GF-D8 (cell line): Measurements from ENCODE around the gene CRIM1.

Experiments
- DNase-seq: peaks from one replicate; lab custom pipeline; 2025; lab: John Stamatoyannopoulos, UW

The CRIM1 gene

DNA sequence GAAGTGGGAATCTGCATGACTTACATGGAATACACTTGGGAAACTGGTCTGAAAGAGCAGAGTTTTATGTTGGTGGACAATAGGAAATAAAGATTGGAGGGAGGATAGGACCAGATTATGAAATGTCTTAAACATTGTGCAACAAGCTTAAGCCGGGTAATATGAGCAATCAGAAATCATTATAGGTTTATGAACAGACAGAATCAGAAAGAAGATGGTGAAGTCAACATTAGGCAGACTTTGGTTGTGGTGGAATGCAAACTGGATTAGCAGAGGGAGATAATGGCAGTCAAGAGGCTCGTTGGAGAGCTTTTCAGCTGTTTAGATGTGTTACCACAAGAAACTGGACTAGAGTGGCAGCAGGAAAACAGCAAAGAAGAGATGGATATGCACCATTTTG is 43.5 kb downstream of the CRIM1 start:
- DNase-seq, result no peak

DNA sequence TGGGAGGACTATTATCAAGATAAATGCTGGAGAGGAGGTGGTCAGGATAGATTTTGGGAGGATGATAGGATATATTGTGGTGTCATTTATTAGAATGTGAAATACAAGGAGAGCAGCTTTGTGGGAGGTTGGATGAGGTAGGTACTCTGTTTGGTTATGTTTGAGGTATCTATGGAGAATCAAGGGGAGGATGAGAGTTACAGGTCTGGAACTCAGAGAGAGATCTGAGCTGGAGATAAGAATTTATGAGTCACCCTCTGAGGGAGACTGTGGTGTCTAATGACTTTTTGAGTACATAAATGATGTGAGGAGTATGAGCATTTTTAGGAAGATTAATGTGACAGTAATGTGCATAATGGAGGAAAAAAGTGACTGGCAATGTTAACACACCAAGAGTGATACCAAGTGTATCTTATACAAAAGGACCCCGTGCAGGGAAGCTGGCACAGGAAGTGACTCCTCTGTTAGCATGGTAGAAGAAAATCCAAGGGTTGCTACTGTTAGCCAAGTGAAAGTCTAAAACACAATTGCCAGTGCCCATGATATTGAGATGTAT is 48.2 kb downstream of the CRIM1 start:
- no peak for DNase-seq

GRCh38 chr2:36404318-36404717 is 48.7 kb downstream of the CRIM1 start:
- DNase-seq, result no peak

- DNase-seq, result no peak
Measured at GRCh38 chr2:36404754-36405153, 49.2 kb downstream of the CRIM1 start.

GRCh38 chr2:36405183-36405582 is 49.6 kb downstream of the CRIM1 start:
- DNase-seq, result no peak

GRCh38 chr2:36406296-36406695 is 50.7 kb downstream of the CRIM1 start:
- no peak for DNase-seq

- no peak for DNase-seq
Measured at GRCh38 chr2:36407413-36407812, 51.8 kb downstream of the CRIM1 start.

DNA sequence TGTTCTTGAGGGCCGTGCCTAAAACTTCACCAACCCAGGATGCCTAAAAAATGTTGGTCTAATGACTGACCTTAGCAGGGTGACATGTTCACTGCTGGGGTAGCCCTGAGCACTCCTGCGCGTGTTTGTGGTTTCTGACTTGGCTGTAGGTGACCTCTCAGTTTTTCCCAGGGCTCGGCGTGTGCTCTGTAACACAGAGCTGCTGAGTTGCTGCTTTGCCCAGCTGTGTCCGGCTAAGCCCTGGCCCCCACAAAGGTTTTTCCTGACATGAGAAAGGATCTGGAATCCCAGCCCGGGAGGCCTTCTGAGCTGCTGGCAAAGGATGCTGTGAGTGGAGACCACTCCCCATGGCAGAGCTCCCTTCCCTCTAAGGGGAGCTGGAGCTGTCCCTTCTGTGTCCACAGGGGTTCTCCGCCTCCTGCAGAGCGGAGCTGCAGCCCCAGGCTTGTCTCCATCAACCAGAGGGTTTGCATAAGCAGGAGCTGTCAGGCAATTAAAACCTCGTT is 52.7 kb downstream of the CRIM1 start:
- DNase-seq, result no peak

- DNase-seq, result no peak
Measured at GRCh38 chr2:36409335-36409734, 53.8 kb downstream of the CRIM1 start.

GRCh38 chr2:36409935-36410334 is 54.4 kb downstream of the CRIM1 start:
- DNase-seq, result no peak

GRCh38 chr2:36410681-36411080 is 55.1 kb downstream of the CRIM1 start:
- DNase-seq, result no peak

DNA sequence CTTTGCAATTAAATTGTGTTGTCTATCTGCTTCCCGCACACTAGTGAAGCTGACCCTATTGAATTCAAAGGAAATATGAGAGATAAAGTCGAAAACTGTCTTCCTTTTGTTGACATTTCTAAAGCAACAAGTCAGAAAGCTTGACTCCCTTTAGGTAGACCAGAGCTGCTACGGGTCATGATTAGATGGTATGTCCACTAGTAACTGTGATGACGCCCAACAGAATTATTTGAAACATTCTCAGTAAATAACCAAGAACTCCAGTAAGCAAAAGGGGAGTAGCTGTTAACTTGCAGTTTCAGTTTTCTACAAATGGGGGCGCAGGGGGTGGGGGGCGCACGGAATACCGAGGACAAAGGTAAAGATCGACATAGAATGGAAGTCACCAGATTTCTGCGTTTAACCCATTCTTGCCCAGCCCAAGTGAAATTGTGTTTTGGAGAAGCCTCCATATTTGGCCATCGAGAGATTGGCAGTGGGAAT is 56.4 kb downstream of the CRIM1 start:
- DNase-seq, result no peak

DNA sequence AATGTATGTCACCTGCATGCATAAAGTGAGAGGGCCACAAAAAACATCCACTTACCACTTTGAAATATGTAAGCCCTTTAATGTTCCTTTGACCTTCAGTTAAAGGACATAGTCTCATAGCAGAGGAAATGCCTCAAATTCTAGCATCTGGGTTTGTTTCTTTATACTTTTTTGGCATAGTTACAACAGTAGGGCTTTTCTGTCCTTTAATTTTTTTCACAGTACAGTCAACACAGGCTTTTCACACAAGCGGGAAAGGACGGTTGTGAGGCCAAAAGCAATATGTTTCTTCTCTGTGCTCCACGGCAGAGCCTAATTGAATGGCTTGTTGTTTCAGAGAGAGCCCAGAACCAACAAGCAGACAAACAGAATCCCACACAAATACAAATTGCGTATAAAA is 57.6 kb downstream of the CRIM1 start:
- no peak for DNase-seq

GRCh38 chr2:36414307-36414706 is 58.7 kb downstream of the CRIM1 start:
- DNase-seq, result no peak

GRCh38 chr2:36415381-36416022 is 59.9 kb downstream of the CRIM1 start:
- DNase-seq, result no peak

GRCh38 chr2:36416370-36417165 is 61.0 kb downstream of the CRIM1 start:
- DNase-seq, result no peak

GRCh38 chr2:36420569-36421181 is 65.1 kb downstream of the CRIM1 start:
- DNase-seq, result no peak

DNA sequence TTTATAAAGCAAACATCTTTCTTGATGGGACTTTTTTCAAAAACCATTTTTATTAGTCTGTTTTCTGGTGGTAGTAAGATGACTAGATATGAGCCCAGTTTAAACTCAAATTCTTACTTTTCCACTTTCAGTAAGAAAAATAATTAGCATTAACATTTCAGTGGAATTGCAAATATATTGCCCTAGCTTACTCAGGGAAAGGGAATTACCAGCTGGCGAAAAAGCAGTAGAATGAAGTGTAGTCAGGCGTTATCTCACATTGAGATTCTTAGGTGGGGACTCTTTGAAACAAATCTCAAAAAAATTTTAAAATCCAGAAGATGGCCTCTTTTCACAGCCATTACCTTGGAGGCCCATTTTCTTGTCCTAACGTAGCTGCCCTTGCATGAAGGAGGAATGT is 65.8 kb downstream of the CRIM1 start:
- DNase-seq, result no peak

DNA sequence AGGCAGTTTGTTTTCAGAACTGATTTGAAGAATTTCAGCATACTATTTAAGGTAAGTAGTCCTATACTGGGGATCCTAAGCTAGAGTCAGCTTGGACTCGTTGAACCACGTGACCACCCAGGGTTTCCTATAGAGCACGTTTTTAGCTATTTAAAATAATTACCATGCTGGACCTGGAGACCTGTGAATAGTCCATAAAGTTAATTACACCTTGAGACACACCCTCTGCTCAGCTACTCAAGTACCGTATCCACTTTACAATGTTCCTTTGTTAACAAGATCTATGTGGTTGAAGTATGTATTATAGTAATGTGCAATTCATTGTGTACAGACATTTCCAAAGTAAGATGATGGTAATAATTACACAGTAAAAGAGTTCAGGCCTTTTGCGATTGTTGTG is 67.6 kb downstream of the CRIM1 start:
- no peak for DNase-seq

DNA sequence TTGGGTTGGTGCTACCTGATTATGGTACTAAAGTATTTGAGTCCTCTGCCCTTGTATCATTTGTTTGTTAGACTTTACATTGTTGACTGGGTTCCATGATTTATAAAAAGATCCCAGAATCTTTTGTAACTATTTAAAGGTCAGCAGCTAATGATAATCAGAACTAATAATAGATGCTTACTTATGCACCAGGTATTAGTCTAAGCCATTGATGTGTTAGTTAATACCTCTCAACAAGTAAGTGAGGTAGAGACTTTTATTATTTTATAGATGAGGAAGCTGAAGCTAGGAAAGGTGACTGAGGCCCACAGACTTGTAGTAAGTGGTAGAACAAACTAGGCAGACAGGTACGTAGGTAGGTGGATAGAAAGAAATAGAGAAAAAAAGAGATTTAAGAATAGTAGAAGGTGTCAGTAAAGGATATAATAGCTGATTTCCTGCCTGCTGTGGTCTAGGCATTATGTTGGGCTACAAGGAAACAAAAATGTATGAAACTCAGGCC is 68.1 kb downstream of the CRIM1 start:
- no peak for DNase-seq

DNA sequence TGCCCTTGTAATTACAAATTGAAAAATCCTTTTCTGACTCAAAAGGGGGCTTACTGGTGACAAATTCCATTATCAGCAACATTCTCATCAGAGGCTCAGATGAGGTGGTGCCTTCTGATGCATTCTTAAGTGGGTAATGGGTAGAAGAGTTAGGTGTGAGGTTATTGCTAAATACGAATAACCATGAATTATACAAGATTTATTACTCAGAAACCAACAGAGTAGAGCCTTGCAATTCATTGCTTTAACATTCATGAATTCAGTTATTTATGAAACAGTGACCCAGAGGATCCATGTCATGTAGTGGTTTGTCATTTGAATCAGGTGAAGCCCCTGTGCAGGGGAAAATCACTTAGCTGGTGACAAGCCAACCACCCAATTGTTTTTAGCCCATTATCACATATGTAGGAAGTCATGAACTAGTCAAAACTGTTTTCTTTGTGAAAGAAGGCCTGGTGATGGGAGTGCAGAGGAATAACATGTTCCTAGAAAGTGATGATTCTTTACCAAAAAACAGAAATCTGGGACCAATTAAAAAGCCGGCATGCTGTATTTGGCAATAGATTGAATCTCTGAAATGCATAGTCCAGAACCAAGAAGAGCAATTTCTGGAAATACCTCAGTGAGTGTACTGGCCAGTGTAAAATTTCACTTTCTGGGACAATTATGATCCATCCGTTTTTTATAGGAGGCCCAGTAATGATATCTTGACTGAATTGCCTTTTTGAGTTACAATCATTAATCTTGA is 70.2 kb downstream of the CRIM1 start:
- no peak for DNase-seq

DNA sequence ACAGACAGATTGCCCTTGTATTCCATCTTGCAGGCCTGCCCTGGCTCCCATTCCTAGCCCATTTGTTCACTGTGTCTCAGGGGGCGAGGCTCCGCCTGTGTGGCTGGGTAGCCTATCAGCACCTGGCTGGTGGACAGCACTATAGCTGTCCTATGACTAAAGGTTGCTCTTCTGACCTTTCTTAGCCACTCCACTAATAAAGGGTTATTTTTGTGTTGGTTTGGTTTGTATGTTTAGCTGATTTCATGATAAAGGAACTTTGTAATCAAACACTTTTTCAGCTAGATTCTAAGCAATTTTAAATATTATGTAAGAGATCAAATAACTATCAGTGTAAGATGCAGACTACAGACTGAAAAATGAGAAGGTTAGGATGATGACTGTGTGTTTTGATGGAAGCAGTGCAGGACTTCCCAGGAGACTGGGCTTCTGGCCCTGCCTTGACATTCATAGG is 72.2 kb downstream of the CRIM1 start:
- no peak for DNase-seq
